GM23338 (cell line): ENCODE results near the gene UGCG.

Source experiments
- CREB1 ChIP-seq: fragments of 250-450 bp; sonication (Bioruptor Pico); IDR thresholded peaks from 2 replicates; pipeline ENCODE4 v1.5.0; 2020; ENCODE audit warnings: low read depth, mild to moderate bottlenecking, moderate library complexity
- CTCF ChIP-seq, 2 experiments: fragments of 200-600 bp in 1 of 2; sonication (generic) in 1 of 2; conservative IDR thresholded peaks; 2 replicates each; pipeline versions ENCODE4 v1.5.1 to v1.6.1; 2016 to 2017; ENCODE audit warnings: antibody characterized with exemption in 2 of 2, low read depth in 2 of 2, mild to moderate bottlenecking in 2 of 2, moderate library complexity in 1 of 2
- EZH2 ChIP-seq: fragments of 200-600 bp; sonication (generic); IDR thresholded peaks from one replicate; pipeline ENCODE4 v1.8.0; 2017; ENCODE audit warnings: antibody characterized with exemption, mild to moderate bottlenecking, low read depth; ENCODE audit not compliant: unreplicated experiment
- EZH2phosphoT487 ChIP-seq: fragments of 200-600 bp; sonication (generic); IDR thresholded peaks from one replicate; pipeline ENCODE4 v1.8.1; 2018; ENCODE audit warnings: antibody characterized with exemption; ENCODE audit not compliant: unreplicated experiment
- JUNB ChIP-seq: IDR thresholded peaks from one replicate; pipeline ENCODE4 v1.6.1; 2016; ENCODE audit warnings: antibody characterized with exemption; ENCODE audit not compliant: unreplicated experiment
- POLR2AphosphoS5 ChIP-seq: IDR thresholded peaks from 2 replicates; pipeline ENCODE4 v1.6.1; 2016; ENCODE audit warnings: antibody characterized with exemption, low read depth
- STAT1 ChIP-seq: IDR thresholded peaks from one replicate; pipeline ENCODE4 v1.6.1; 2016; ENCODE audit warnings: antibody characterized with exemption; ENCODE audit not compliant: unreplicated experiment
- ZNF331 ChIP-seq: fragments of 250-450 bp; sonication (Bioruptor Pico); IDR thresholded peaks from 2 replicates; pipeline ENCODE4 v1.5.0; 2020; ENCODE audit warnings: low read depth, mild to moderate bottlenecking, moderate library complexity
- ZNF462 ChIP-seq: fragments of 250-450 bp; sonication (Bioruptor Pico); IDR thresholded peaks from 2 replicates; pipeline ENCODE4 v1.5.0; 2020; ENCODE audit warnings: mild to moderate bottlenecking, moderate library complexity
- TF ChIP-seq, protein P1 (sequence below): IDR thresholded peaks from one replicate; pipeline ENCODE4 v1.6.1; 2018; ENCODE audit warnings: antibody characterized with exemption; ENCODE audit not compliant: unreplicated experiment

DNA sequence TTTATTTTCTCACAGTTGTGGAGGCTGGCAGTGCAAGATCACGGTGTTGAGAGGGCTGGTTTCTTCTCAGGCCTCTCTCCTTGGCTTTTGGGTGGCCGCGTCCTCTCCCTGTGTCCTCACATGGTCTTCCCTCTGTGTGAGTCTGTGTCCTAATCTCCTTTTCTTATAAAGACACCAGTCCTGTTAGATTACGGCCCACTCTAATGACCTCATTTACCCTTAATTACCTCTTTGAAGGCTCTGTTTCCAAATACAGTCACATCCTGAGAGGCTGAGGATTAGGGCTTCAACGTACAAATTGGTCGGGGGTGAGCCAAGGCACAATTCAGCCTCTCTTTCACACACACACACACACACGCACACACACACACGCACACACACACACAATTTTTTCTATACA, 73.0 kb downstream of the UGCG start:
- TF ChIP-seq CTCF (conservative IDR thresholded peaks at IDR 0.05; ENCODE audit: low read depth in 2 of 2) (no peak), POLR2AphosphoS5 (no peak), EZH2phosphoT487 (no peak), STAT1 (no peak), ZNF331 (CRISPR knock-in tag) (no peak), EZH2 (no peak), ZNF462 (CRISPR knock-in tag) (no peak), JUNB (no peak), CREB1 (no peak)
- TF ChIP-seq, protein P1, sequence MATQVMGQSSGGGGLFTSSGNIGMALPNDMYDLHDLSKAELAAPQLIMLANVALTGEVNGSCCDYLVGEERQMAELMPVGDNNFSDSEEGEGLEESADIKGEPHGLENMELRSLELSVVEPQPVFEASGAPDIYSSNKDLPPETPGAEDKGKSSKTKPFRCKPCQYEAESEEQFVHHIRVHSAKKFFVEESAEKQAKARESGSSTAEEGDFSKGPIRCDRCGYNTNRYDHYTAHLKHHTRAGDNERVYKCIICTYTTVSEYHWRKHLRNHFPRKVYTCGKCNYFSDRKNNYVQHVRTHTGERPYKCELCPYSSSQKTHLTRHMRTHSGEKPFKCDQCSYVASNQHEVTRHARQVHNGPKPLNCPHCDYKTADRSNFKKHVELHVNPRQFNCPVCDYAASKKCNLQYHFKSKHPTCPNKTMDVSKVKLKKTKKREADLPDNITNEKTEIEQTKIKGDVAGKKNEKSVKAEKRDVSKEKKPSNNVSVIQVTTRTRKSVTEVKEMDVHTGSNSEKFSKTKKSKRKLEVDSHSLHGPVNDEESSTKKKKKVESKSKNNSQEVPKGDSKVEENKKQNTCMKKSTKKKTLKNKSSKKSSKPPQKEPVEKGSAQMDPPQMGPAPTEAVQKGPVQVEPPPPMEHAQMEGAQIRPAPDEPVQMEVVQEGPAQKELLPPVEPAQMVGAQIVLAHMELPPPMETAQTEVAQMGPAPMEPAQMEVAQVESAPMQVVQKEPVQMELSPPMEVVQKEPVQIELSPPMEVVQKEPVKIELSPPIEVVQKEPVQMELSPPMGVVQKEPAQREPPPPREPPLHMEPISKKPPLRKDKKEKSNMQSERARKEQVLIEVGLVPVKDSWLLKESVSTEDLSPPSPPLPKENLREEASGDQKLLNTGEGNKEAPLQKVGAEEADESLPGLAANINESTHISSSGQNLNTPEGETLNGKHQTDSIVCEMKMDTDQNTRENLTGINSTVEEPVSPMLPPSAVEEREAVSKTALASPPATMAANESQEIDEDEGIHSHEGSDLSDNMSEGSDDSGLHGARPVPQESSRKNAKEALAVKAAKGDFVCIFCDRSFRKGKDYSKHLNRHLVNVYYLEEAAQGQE, result no peak
